NCI-H524 (cell line): Measurements from ENCODE around the gene FIGLA.

Experiments used
- DNase-seq, 2 experiments: peaks; one replicate each; lab custom pipeline; 2025; lab: John Stamatoyannopoulos, UW

Gene FIGLA

DNA sequence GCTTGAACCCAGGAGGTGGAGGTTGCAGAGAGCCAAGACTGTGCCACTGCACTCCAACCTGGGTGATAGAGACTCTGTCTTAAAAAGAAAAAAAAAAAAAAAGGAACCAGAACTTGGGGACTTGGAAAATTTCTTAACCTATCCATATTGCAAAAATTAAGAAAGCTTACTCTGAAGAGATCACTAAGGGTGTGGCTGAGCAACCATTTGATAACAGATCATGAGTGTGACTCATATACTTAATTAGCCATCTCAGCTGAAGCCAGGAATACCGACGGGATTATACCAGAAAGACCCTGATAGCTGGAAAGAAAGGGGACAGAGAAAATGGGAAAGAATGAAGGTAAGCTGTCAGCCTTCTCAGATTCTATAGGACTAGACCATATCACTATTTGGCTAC, 15.3 kb downstream of the FIGLA start:
- no peak for DNase-seq

DNA sequence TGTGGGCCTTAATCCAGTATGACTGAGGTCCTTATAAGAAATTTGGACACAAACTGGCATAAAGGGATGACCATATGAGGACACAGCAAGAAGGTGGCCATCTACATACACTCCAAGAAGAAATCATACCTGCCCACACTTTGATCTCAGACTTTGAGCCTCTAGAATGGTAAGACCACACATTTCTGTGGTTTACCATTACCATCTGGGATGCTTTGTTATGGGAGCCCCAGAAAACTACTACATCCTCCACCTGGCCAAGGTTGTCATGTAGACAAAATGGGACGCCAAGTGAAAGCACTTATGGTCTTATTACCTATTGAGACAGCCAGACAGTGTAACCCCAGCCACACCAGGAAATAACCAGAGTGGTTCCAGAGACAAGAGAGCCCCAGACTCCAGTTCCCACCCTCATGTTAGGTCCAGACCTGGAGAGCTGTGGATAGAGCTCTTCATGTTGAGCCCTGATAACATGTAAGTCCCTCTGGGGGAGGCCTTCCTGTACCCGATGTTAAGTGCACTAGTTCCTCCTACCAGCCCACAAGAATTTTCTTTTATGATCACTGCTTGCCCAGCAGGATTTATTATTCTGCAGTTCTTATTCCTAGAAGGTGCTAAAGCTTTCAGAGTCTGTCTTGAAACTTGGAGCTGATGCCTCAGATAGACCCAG, 17.8 kb downstream of the FIGLA start:
- no peak for DNase-seq

DNA sequence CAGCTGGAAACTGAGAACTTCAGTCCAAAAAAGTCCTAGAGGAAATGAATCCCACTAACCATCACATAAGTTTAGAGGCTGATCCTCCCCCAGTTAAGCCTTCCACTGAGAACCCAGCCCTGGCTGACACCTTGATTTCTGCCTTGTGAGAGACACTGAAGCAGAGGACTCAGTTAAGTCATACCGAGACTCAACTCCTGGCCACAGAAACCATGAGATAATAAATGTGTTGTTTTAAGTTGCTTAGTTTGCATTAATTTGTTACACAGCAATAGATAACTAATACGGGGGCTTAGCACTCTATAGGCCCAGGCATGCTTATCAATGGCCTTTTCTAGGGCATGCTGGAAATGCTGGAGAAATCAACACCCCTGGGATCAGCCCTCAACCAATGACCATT, 19.0 kb downstream of the FIGLA start:
- DNase-seq, result no peak

DNA sequence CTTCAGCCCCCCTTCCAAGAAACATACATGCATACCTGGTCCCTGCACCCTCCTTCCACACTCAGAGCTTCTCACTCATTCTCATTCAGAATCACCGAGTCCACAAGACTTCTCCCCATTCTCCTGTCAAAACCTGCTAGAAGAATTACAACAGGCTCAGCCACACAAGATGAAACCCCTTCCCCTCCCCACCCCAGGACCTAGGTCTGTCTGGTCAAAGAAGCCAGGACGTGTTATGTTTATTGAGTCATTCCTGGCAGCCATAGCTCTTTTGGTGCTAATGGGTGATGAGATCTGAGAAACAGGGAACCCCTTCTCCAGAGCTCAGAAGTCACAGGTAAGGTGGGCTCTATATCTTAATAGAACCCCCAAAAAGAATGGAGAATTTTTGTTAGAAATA, 21.0 kb downstream of the FIGLA start:
- DNase-seq, result no peak

DNA sequence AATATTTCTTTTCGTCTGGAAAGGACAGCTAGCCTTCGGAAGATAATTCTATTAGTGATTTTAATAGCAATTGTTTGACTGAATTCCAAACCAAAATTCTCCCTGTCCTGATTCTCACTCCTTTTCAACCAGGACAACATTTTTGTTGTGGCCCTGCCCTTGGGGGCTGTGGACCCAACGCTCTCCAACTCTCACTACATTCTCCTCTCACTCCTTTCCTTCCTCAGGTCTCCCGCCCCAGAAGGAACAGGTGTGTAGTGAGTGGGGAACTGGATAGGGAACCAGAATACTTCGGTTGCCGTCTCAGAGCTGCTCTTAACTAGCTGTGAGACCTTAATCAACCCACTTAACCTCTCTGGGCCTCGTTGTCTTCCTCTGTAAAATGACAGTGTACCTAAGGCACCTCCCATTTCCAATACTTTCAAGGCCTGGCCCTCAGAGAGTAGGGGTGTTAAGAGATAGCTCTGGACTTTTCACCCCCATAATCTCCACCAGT, 21.8 kb downstream of the FIGLA start:
- DNase-seq, result no peak

DNA sequence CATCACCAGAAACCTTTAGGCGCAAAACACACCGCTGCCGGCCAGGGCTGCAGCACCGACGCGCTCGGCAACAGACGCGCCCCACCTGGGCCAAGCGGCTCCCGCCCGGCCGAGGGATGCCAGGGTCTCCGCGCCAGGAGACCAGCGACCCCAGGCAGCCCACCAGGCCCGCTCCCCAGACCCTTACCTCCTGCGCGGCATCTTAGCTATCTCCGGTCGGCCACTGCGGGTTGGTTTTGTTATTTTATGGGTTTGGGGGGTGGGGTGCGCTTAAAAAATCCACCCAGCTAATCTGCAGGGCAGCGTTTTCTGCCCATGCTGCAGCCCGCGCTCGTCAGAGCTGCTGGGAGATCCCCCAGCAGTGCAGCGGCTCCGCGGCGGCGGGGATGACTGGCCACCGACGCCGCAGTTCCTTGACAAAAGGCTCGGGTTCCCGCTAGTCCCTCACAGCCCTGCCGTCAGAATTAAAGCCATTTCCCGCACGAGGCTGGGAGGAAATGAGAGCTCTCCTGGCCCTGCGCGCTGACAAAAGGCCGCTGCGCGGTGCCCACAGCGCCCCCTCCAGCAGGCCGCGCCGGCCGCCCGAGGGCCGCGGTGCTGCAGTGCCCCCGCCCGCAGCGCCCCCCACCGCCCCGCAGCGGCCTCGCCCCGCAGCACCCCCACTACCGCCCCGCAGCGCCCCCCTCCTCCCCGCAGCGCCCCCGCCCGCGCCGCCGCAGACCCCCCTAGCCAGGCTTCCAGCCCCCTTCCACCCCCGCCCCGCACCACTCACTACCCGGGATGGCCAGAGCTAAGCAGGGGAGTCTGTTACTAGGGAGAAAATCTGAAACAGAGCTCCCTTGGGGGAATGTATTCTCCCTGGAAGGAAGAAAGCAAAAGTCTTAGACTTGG, 22.5 kb downstream of the FIGLA start, which contains the start of gene ADD2:
ADD2 (minus strand) TSS at position 502 of the 891 bp plus-strand sequence. CDS start 61,792 bp downstream, outside the sequence.
- peak; percentile 16 to 71 for DNase-seq

DNA sequence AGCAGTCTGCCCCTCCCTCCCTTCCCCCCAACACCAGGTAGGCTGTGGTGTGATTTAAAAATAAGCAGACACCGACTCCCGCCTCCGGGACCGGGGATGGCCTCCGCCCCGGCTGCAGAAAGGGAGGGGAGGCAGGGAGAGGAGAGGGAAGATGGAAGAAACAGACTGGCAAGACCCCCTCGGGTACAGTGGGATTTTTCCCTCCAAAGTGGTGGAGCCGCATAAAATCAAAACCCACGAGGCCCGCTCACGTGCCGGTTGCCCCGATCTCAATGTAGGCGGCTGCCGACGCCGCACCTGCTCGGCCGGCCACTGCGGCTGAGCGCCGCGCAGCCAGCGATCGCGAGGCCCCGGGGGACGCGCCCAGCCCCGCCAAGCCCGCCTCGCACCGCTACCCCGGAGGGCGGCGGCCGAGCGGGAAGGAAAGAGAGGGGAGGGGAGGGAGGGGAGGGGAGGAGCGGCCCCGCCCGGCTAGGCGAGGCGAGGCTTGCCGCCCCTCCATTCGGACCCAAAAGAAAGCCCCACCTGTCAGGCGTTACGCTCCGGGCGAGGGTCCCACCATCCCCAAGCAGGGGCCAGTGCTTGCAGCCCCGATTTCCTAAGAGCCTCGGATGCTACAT, 23.3 kb downstream of the FIGLA start:
- peak; percentile 14 to 61 for DNase-seq

DNA sequence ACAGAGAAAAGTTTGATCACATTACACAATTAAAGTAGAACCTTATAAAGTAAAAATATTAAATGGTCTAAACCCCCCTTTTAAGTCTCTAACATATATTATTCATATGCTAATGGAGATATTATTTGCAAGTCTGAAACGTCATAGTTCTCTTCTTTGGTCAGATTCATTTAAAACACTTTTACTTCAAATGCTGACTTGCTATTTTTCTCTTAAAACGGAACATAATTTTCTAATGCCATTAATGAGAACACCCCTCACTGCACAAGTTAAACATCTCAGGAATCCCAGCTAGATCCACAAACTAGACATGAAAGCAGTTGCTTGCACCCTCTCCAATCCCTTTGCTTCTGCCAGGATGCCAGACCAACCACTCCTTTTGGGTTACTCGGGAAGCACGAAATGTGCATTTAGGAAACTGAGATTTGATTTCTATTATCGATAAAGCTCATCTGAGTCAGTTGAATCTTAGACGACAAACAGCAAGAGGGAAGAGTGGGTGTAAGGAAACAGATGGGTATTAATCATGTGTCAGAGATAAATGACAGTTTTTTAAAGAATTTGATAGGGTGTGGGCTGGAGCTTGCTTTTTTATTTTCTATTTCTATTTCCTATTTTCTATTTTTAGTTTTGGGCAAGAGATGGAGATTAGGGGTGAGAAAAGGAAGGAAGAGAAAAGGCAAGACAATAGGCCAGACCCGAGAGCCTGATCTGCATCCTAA, 23.9 kb downstream of the FIGLA start:
- DNase-seq, result peak; percentile 1 to 18

DNA sequence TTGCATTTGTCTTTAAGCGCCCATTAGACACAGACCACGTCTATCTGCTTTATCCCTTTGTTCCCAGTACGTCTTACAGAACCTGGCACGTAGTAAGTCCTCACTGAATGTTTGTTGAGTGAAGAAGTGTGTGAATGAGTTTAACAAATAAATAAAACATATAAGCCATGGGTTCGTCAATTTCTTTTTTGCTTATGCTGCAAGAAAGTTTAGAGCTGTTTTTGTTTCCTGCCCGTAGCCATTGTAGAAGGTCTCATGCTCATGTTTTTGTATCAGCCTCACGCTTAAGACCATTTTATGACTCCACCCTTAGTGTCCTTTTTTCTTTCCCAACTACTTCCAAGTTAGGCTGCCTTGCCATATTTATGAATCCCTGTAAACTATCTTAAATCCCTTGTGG, 24.9 kb downstream of the FIGLA start:
- no peak for DNase-seq

DNA sequence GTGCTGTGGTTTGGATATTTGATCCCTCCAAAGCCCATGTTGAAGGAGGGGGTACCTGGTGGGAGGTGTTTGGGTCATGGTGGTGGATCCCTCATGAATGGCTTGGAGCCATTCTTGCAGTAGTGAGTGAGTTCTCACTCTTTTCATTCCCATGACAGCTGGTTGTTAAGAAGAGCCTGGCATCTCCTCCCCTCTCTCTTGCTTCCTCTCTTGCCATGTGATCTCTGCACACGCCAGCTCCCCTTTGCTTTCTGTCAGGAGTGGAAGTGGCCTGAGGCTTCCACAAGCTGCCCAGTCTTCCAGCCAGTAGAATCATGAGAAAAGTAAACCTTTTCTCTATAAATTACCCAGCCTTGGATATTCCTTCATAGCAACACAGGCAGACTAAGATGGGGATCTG, 31.0 kb downstream of the FIGLA start:
- DNase-seq, result peak in 1 of 2 experiments; percentile 19

DNA sequence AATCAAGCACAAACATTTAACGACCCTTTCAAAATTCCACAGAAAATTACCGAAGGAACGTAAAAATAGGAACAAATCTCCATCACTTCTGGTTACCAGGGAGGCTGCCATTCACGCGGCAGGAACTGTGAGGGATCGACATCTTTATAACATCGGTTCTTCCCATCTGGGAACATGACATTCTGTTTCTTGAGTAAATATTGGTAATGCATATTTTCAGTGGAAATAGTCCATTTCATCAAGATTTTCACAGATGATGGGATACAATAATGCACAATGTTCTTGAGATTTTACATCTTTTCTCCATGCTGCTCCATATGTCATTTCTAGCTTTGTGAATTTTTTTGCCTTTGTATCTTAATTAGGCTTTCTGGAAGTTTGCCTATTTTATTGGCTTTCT, 32.5 kb downstream of the FIGLA start:
- DNase-seq, result no peak

DNA sequence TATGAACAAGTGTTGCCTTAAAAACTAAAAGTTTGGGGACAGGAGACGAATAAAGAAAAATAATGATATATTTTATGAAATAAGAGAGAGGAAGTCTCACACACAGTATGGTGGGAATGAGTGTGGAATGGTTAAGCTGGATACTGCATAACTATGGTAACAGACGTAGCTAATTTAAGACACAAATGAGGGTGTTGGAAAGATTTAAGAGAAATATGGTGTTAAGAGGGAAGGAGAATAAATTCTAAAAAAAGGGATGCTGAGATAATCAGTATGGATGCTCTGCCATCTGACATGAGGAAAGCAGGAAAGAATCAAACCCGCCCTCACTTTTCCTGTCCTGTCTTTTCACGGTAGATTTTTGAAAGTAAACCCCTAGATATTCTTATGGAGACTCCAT, 33.1 kb downstream of the FIGLA start:
- no peak for DNase-seq

DNA sequence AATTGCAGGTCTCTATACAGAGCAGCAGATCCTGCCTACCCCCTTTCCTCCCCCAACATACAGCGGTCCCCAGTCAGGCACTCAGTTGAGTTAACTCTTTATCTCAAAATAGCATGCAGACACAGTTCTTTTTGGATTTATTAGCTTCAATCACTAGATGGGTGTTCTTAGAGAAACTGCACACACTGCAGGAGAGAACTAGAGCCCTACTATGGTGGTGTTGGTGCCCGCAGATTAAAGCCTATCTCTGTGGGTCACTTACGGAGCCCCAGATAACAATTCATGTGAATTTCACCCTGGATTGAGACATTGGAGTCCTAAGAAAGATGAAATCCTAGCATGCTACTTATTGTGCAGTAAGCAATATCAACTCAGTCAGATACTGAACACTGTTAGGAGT, 34.3 kb downstream of the FIGLA start:
- no peak for DNase-seq

DNA sequence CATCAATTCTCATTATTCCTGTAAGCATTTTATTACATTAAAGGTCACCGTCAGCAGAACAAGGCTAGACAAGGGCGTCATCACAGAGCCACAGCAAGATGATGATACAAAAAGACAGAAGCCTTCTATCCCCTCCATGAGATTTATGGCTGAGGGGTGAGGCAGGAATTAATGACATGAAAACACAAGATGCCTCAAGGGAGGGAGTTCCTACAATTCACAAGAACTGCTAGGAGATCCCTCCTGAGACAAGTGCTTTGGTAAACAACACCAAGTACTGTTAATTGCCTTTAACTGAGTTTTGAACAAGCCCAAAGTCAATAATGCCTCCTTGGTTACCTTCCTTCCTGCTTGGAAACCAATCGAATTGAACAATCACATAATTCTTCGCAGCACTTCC, 36.5 kb downstream of the FIGLA start:
- DNase-seq, result no peak

DNA sequence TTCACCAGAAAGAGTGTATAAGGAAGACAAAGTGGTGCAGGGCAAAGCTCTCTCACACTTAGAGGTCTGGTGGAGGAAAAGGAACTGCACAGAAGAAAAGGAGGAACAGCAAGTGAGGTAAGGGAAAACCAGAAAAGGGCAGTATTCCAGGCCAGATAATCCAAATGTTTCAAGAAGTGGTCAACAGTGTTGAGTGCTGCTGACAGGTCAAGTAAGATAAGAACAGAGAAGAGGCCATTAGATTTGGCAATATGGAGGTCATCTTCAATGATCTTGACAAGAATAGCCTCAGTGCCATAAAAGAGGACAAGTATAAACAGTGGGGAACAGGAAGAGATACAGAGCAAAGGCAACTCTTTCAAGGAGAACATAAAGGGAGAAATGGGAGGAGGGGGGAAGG, 37.4 kb downstream of the FIGLA start:
- DNase-seq, result no peak

DNA sequence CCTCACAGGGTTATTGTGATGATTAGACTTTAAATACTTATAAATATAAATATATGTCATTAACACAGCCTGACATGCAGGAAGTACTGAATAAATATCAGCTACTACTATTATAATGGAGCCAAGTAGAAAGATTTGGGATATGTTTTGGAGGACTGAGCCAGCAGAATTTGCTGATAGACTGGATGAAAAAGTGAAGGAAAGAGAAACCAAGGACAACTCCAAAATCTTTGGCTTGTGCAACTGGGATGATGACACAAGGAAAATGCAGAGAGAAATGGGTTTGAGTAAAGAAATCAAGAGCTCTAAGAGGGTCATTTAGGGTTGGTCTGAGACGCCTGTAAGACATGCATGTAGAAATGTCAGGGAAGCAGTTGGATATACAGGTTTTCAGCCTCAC, 38.0 kb downstream of the FIGLA start:
- no peak for DNase-seq

DNA sequence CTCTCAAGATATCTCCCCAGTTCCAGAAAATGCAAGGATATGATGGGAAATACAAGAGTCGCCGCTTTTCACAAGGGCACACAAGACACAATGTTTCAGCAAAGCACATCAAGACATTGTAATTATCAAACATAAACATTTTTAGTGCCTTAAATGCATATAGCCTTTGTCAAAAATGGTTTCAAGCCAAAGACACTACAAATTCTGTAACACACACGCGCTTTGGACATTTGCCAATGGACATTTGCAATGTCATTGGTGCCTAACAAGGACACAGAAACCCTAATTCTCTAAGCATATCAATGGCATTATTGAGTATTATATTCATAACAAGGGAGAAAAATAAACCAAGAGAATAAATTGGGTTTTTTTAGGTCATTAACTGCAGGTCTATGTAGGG, 38.6 kb downstream of the FIGLA start:
- DNase-seq, result no peak

DNA sequence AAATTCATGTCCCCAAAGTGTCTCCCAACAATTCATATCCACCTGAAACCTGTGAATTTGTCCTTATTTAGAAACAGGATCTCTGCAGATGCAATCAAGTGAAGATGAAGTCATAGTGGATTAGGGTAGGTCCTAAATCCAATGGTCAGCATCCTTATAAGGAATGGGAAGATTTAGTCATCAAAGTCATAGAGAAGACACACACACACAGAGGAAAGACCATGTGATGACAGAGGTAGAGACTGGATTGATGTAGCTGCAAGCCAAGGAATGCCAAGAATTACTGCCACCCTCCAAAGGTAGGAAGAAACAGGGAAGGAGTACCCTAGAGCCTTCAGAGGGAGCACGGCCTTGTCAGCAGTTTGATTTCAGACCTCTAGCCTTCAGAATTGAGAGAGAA, 40.1 kb downstream of the FIGLA start:
- no peak for DNase-seq

DNA sequence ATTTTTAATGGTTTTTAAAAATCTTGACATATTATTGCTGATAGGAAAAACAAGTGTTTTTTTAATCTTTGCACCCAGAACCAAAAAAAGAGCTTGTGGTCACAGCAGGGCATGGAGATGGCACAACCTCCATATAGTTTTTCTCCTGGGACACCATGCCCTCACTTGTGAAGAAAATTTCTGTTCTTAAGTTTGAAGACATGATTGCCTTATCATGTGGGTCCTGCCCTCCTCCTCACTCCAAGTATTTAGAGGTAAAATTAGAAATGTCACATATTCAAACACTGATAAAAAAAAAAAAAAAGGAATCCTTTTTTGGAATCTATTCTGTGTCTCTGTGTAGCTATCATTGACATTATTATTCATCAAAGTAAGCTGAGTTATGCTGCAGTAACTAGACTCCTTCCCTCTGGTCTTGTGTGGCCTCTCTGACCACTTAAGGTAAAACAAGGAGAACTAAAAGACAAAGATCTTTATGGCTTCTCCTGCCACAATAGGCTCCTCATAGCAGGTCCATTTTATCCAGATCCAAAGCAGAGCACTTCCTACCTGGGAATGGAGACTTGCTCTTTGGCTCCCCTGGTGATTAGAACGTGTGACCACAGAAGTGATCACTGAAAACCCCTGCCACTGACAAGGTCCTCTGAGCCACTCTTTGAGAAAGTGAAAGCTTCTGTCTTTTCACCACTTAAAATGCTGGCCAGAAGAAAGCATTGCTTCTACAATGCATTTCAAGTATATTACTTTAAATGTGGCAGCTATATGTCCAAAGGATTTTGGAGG, 42.2 kb downstream of the FIGLA start:
- no peak for DNase-seq

DNA sequence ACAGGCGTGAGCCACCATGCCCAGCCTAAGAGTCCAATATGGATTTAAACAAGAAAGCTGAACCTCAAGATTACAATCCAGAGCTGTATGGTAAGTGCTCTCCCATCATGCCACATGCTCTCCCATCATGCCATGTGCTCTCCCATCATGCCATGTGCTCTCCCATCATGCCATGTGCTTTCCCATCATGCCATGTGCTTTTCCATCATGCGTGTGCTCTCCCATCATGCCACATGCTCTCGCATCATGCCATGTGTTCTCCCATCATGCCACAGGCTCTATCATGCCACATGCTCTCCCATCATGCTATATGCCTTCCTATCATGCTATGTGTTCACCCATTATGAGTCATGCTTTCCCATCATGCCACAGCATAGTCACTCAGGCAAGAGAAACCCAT, 43.2 kb downstream of the FIGLA start:
- no peak for DNase-seq
